ENCODE results near the gene COX7A2. TPM values are rescaled to one million over a fixed set of nuclear protein-coding genes. Genes with fewer than 3 reads are reported as not detected.

Gene COX7A2
- total RNA-seq, 1 experiment from 2014 or later: 516 TPM

- Histone ChIP-seq H2AFZ (ENCODE audit: low read length) (no peak overlapping the region), H3K23me2 (ENCODE audit: insufficient read length, low read depth, low read length, poor library complexity, severe bottlenecking) (no peaks in the 10 kb centered on the region), H2AK5ac (ENCODE audit: insufficient read length, low read length) (no peak overlapping the region), H2BK120ac (ENCODE audit: low read depth, low read length, poor library complexity, severe bottlenecking) (peak overlapping the region; percentile 71), H3K4me2 (ENCODE audit: insufficient read depth, insufficient read length, low read length) (no peak overlapping the region), H3K9ac (ENCODE audit: extremely low read depth, insufficient read length, low read length) (no peak overlapping the region), H3K79me1 (ENCODE audit: insufficient read depth, low read depth, low read length, poor library complexity, severe bottlenecking) (peaks cover 9% of the 10 kb centered on the region), H4K8ac (replicated peaks; ENCODE audit: insufficient read length, low read depth, low read length) (no peak overlapping the region), H3K23ac (ENCODE audit: insufficient read length, low read depth, low read length) (no peak overlapping the region), H3K4me1 (ENCODE audit: insufficient read depth, low read length) (peaks cover 18% of the 10 kb centered on the region; the same call in 1 of the 2 replicates), H3K18ac (ENCODE audit: insufficient read length, low read depth, low read length) (peak overlapping the region; percentile 60), H2BK15ac (ENCODE audit: low read depth, low read length) (no peak overlapping the region), H3T11ph (ENCODE audit: low read length) (no peak overlapping the region), H3K27ac (ENCODE audit: insufficient read length, low read depth, low read length) (peak overlapping the region; percentile 57), H2BK12ac (ENCODE audit: insufficient read length, low read depth, low read length) (no peak overlapping the region), H4K5ac (ENCODE audit: insufficient read length, low read depth, low read length) (no peak overlapping the region), H3K4ac (ENCODE audit: low read depth, low read length) (peak overlapping the region; percentile 56; the same call in 1 of the 2 replicates), H4K91ac (ENCODE audit: insufficient read length, low read depth, low read length) (no peak overlapping the region), H3K14ac (ENCODE audit: insufficient read depth, low read length) (no peak overlapping the region), H3K56ac (ENCODE audit: insufficient read length, low read depth, low read length) (no peak overlapping the region), H4K20me1 (ENCODE audit: control insufficient read depth, insufficient read depth, insufficient read length) (no peaks in the 10 kb centered on the region), H2BK20ac (ENCODE audit: low read depth, low read length, poor library complexity, severe bottlenecking) (no peak overlapping the region), H3K27me3 (ENCODE audit: insufficient read depth, low read length) (no peaks in the 10 kb centered on the region), H3K9me3 (ENCODE audit: control insufficient read depth, low read depth, low read length) (peaks cover 7% of the 10 kb centered on the region), H3K79me2 (ENCODE audit: insufficient read depth, low read length) (peaks cover 24% of the 10 kb centered on the region; the same call in 1 of the 2 replicates), H2BK5ac (ENCODE audit: insufficient read length, low read length) (no peak overlapping the region)
- Mint-ChIP-seq H3K4me3 (no peak overlapping the region), H3K27ac (peak overlapping the region in 1 of 3 experiments; percentile 36; a peak in 2 of 7 replicates), H3K9me3 (peaks cover 0 to 13% of the 10 kb centered on the region in 2 experiments; a peak in 3 of 5 replicates), H3K36me3 (ENCODE audit: insufficient read depth in 1 of 3, low read depth in 3 of 3) (peaks cover 37 to 73% (median 47%) of the 10 kb centered on the region in 3 experiments), H3K27me3 (ENCODE audit: low read depth) (no peaks in the 10 kb centered on the region), H3K4me1 (peaks cover 49 to 50% of the 10 kb centered on the region in 2 experiments)
- no peak for TF ChIP-seq CTCF (conservative IDR thresholded peaks at IDR 0.05)
- no CpG with 5 or more reads among the region's 4 CpGs for WGBS (ENCODE audit: extremely low coverage, insufficient read length, low lambda C conversion rate)
- no peak for DNase-seq
Observed at GRCh38 chr6:75273009-75273408, 29.4 kb upstream of the COX7A2 start.
